ENCODE data around the gene FUT8.
A peak's percentile ranks its signal among the peaks of the same experiment; 100 is the strongest.

Gene FUT8

DNA sequence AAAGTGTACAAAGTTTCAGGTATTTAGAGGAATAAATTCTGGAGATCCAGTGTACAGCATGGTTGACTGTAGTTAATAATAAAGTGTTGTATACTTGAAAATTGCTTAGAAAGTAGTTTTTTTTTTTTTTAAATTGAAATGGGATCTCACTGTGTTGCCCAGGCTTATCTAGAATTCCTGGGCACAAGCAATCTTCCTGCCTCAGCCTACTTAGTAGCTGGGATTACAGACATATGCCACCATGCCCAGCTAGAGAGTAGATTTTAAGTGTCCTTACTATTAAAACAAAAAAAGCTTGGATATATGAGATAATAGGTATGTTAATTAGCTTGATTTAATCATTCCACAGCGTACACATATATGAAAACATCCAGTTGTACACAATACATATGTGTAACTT lies 27.7 kb downstream of the FUT8 start:
- ATAC-seq (ENCODE audit: low read depth), result no peak
- Histone ChIP-seq H3K27me3 (ENCODE audit: insufficient read depth, poor library complexity, severe bottlenecking) (no peaks in the 10 kb centered on the region), H3K4me1 (ENCODE audit: insufficient read depth, poor library complexity, severe bottlenecking) (peaks cover 13% of the 10 kb centered on the region), H3K36me3 (ENCODE audit: low read depth) (no peaks in the 10 kb centered on the region; the same call in 1 of the 2 replicates), H3K4me3 (ENCODE audit: severe bottlenecking) (no peak overlapping the region), H3K27ac (ENCODE audit: poor library complexity, severe bottlenecking) (no peak overlapping the region), H3K9me3 (ENCODE audit: severe bottlenecking) (no peaks in the 10 kb centered on the region)
- no peak for TF ChIP-seq CTCF (IDR thresholded peaks at IDR 0.05; ENCODE audit: poor library complexity, severe bottlenecking)
- DNase-seq (ENCODE audit: low spot score), result no peak

- Histone ChIP-seq H3K36me3 (ENCODE audit: low read depth) (no peaks in the 10 kb centered on the region; the same call in none of the 2 replicates), H3K9me3 (ENCODE audit: severe bottlenecking) (no peaks in the 10 kb centered on the region), H3K4me1 (ENCODE audit: insufficient read depth, poor library complexity, severe bottlenecking) (peaks cover 19% of the 10 kb centered on the region), H3K27ac (ENCODE audit: poor library complexity, severe bottlenecking) (no peak overlapping the region), H3K4me3 (ENCODE audit: severe bottlenecking) (no peak overlapping the region), H3K27me3 (ENCODE audit: insufficient read depth, poor library complexity, severe bottlenecking) (no peaks in the 10 kb centered on the region)
- peak; percentile 67 for ATAC-seq (ENCODE audit: low read depth)
- no peak for TF ChIP-seq CTCF (IDR thresholded peaks at IDR 0.05; ENCODE audit: poor library complexity, severe bottlenecking)
- DNase-seq (ENCODE audit: low spot score), result no peak
These were observed 31.7 kb downstream of the FUT8 start for GRCh38 chr14:65444230-65444629.

DNA sequence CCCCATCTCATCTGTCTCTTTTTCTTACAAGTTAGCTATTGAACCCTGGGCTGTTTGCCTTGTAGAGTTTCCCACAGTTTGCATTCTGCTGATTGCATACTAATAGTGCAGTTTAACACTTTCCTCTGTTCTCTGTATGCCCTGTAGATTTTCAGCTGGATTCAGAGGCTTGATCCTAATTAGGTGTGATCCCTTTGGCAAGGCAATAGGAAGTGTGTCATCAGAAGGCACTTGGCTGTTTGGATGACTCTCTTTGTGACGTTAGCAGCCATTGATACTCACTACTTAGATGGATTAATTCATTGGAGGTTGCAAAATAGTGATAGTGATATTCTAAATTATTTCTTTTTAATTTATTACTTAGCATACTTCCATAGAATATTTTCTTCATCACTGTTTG lies 33.6 kb downstream of the FUT8 start:
- peaks cover 19% of the 10 kb centered on the region for H3K4me1 ChIP-seq (ENCODE audit: insufficient read depth, poor library complexity, severe bottlenecking)
- H3K27me3 ChIP-seq (ENCODE audit: insufficient read depth, poor library complexity, severe bottlenecking), result no peaks in the 10 kb centered on the region
- H3K36me3 ChIP-seq (ENCODE audit: low read depth), result no peaks in the 10 kb centered on the region; the same call in 1 of the 2 replicates
- H3K9me3 ChIP-seq (ENCODE audit: severe bottlenecking), result no peaks in the 10 kb centered on the region
- ATAC-seq (ENCODE audit: low read depth), result no peak
- no peak for TF ChIP-seq CTCF (IDR thresholded peaks at IDR 0.05; ENCODE audit: poor library complexity, severe bottlenecking)
- H3K27ac ChIP-seq (ENCODE audit: poor library complexity, severe bottlenecking), result no peak overlapping the region
- DNase-seq (ENCODE audit: low spot score), result no peak
- H3K4me3 ChIP-seq (ENCODE audit: severe bottlenecking), result no peak overlapping the region

DNA sequence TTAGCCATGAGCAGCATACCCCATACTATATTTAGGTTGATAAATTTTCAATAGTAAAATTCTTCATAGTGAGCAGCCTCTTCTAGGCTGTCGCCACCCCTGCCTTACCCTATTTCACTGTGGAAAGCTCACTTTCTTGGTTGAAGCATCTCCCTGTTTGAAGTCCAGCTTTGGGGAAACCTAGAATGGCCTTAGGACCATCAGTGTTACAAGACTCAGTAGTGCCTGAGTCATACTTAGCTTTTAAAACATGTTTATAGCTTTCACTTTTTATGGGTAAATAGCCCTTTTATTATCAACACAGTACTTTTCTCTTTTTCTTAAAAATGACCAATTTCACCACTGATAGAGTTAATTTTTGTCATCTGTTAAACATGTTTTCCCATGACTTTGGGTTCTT lies 37.1 kb downstream of the FUT8 start:
- Histone ChIP-seq H3K4me3 (ENCODE audit: severe bottlenecking) (no peak overlapping the region), H3K27me3 (ENCODE audit: insufficient read depth, poor library complexity, severe bottlenecking) (no peaks in the 10 kb centered on the region), H3K27ac (ENCODE audit: poor library complexity, severe bottlenecking) (no peak overlapping the region), H3K4me1 (ENCODE audit: insufficient read depth, poor library complexity, severe bottlenecking) (peaks cover 9% of the 10 kb centered on the region), H3K36me3 (ENCODE audit: low read depth) (no peaks in the 10 kb centered on the region; the same call in 1 of the 2 replicates), H3K9me3 (ENCODE audit: severe bottlenecking) (no peaks in the 10 kb centered on the region)
- DNase-seq (ENCODE audit: low spot score) (no peak), ATAC-seq (ENCODE audit: low read depth) (no peak)
- no peak for TF ChIP-seq CTCF (IDR thresholded peaks at IDR 0.05; ENCODE audit: poor library complexity, severe bottlenecking)

DNA sequence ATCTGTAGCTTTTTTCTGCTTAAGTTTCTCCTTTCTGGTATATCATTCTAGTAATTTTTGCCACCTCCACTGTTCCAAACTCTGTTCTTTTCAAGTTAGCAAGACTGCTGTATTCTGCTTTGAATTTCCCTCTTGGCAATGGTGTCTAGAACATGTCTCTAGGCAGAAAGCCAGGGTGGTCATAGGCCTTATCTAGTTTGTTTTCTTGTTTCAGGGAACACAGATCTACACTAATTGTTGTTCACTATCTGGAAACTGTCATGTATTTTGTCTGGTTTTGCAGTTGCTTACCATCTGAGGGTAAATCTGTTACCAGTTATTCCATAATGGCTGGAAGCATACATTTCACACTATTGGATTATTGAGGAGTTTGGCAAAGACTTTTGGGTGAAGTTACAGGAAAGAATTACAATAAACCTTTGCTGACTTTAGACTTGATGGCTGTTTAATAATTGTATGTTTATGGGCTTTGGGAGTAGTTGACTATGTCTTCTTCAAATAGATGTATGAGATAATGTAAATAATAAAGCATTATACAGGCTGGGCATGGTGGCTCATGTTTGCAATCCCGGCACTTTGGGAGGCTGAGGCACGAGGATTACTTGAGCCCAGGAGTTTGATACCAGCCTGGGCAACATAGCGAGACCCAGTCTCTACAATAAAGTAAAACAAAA lies 41.4 kb downstream of the FUT8 start:
- Histone ChIP-seq H3K36me3 (ENCODE audit: low read depth) (no peaks in the 10 kb centered on the region), H3K27me3 (ENCODE audit: insufficient read depth, poor library complexity, severe bottlenecking) (no peaks in the 10 kb centered on the region), H3K4me3 (ENCODE audit: severe bottlenecking) (no peak overlapping the region), H3K27ac (ENCODE audit: poor library complexity, severe bottlenecking) (no peak overlapping the region), H3K4me1 (ENCODE audit: insufficient read depth, poor library complexity, severe bottlenecking) (no peaks in the 10 kb centered on the region), H3K9me3 (ENCODE audit: severe bottlenecking) (no peaks in the 10 kb centered on the region)
- no peak for TF ChIP-seq CTCF (IDR thresholded peaks at IDR 0.05; ENCODE audit: poor library complexity, severe bottlenecking)
- ATAC-seq (ENCODE audit: low read depth) (no peak), DNase-seq (ENCODE audit: low spot score) (no peak)

Measured in RWPE2 (cell line).